ENCODE data around the gene ATP8A2. TPM values are rescaled to one million over a fixed set of nuclear protein-coding genes. Genes with fewer than 3 reads are reported as not detected.

The ATP8A2 gene
- total RNA-seq, 1 donor from 2014 or later = 1.3 TPM

DNA sequence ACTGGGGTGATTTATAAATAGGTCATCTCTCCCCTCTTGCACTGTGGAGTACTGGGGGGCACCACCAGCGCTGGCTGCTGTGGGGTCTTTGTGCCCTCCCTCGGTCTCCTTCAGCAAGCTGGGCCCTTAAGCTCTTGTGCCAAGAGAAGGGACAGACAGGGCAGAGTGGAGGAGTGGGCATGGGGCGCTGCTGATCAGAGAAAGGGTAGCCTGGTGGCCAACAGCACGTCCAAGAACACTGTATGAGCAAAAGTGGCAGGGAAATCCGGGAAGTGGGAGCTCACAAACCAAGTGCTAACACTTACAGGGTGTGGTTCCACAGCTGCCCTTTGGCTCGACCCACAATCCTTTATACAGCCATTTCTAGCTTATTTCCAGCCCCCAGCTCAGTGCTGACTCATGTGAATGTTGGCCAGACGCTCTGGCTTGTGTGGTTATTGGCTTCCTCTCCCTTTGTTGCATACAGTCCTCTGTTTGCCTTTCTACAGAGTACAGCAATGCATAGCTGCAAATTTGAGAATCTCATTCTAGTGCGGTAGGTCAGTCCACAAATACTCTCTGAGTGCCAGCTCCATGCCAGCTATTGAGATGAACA is 381.3 kb downstream of the ATP8A2 start:
- Histone ChIP-seq H3K79me2 (ENCODE audit: insufficient read depth, low read length) (no peaks in the 10 kb centered on the region), H2AFZ (ENCODE audit: low read depth, low read length) (peak overlapping the region; percentile 70), H3K4me2 (ENCODE audit: low read length) (peak overlapping the region; percentile 71), H3K9me3 (ENCODE audit: insufficient read depth, low read depth, low read length) (no peaks in the 10 kb centered on the region), H3K27me3 (ENCODE audit: insufficient read depth, low read length) (no peaks in the 10 kb centered on the region), H3K27ac (ENCODE audit: low read depth, low read length) (peak overlapping the region; percentile 57), H3K4me1 (ENCODE audit: insufficient read depth, low read length) (peaks cover 25% of the 10 kb centered on the region), H3K9ac (ENCODE audit: low read length) (no peak overlapping the region), H3K4me3 (ENCODE audit: insufficient read depth, low read depth, low read length) (no peak overlapping the region), H4K20me1 (ENCODE audit: insufficient read depth, low read length) (no peaks in the 10 kb centered on the region), H3K36me3 (ENCODE audit: insufficient read depth, low read length) (no peaks in the 10 kb centered on the region)
- H3K4me3 Mint-ChIP-seq (ENCODE audit: unreplicated experiment) = no peak overlapping the region
- H3K4me1 Mint-ChIP-seq (ENCODE audit: low read depth, unreplicated experiment) = peaks cover 24% of the 10 kb centered on the region
- no peaks in the 10 kb centered on the region for H3K36me3 Mint-ChIP-seq (ENCODE audit: low read depth, unreplicated experiment)
- H3K27me3 Mint-ChIP-seq (ENCODE audit: low read depth, unreplicated experiment) = peaks cover 6% of the 10 kb centered on the region
- H3K27ac Mint-ChIP-seq (ENCODE audit: unreplicated experiment) = peak overlapping the region; percentile 83
- FAIRE-seq (peak; percentile 81), DNase-seq (ENCODE audit: low read depth) (peak; percentile 94)
- no peak for TF ChIP-seq EZH2 (IDR thresholded peaks at IDR 0.05; ENCODE audit: insufficient read depth, low read length)
- TF ChIP-seq, protein P1, sequence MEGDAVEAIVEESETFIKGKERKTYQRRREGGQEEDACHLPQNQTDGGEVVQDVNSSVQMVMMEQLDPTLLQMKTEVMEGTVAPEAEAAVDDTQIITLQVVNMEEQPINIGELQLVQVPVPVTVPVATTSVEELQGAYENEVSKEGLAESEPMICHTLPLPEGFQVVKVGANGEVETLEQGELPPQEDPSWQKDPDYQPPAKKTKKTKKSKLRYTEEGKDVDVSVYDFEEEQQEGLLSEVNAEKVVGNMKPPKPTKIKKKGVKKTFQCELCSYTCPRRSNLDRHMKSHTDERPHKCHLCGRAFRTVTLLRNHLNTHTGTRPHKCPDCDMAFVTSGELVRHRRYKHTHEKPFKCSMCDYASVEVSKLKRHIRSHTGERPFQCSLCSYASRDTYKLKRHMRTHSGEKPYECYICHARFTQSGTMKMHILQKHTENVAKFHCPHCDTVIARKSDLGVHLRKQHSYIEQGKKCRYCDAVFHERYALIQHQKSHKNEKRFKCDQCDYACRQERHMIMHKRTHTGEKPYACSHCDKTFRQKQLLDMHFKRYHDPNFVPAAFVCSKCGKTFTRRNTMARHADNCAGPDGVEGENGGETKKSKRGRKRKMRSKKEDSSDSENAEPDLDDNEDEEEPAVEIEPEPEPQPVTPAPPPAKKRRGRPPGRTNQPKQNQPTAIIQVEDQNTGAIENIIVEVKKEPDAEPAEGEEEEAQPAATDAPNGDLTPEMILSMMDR (IDR thresholded peaks at IDR 0.05; ENCODE audit: insufficient read depth, low read depth, low read length) = no peak
- no peaks in the 10 kb centered on the region for H3K9me3 Mint-ChIP-seq (ENCODE audit: unreplicated experiment)

DNA sequence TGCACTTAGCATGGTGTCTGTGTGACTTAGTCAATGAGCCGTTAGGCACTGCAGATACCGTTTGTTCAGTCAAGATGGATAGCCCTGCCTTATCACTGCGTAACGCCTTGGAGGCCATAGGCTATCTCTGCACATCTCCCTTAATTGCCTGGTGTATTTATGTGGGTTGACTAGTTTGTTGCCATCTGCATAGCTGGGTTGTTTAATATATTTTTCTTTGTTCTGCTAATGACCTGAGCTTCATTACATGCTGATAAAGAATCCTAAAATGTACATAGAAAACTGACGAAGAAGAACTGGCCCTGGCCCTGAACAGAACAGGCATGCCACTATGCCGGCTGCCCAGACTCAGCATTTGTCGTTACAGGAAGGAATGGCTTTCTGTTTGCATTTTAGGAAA is 382.2 kb downstream of the ATP8A2 start:
- peak overlapping the region; percentile 55 for H3K27ac ChIP-seq (ENCODE audit: low read depth, low read length)
- no peaks in the 10 kb centered on the region for H3K9me3 ChIP-seq (ENCODE audit: insufficient read depth, low read depth, low read length)
- no peak overlapping the region for H2AFZ ChIP-seq (ENCODE audit: low read depth, low read length)
- Mint-ChIP-seq H3K9me3 (ENCODE audit: unreplicated experiment) (no peaks in the 10 kb centered on the region), H3K27ac (ENCODE audit: unreplicated experiment) (no peak overlapping the region), H3K36me3 (ENCODE audit: low read depth, unreplicated experiment) (no peaks in the 10 kb centered on the region), H3K27me3 (ENCODE audit: low read depth, unreplicated experiment) (peaks cover 9% of the 10 kb centered on the region), H3K4me3 (ENCODE audit: unreplicated experiment) (no peak overlapping the region), H3K4me1 (ENCODE audit: low read depth, unreplicated experiment) (peaks cover 24% of the 10 kb centered on the region)
- H3K4me2 ChIP-seq (ENCODE audit: low read length) = peak overlapping the region; percentile 71
- FAIRE-seq (no peak), DNase-seq (ENCODE audit: low read depth) (peak; percentile 56)
- H3K36me3 ChIP-seq (ENCODE audit: insufficient read depth, low read length) = no peaks in the 10 kb centered on the region
- no peak overlapping the region for H3K4me3 ChIP-seq (ENCODE audit: insufficient read depth, low read depth, low read length)
- H3K4me1 ChIP-seq (ENCODE audit: insufficient read depth, low read length) = peaks cover 25% of the 10 kb centered on the region
- H3K9ac ChIP-seq (ENCODE audit: low read length) = no peak overlapping the region
- no peaks in the 10 kb centered on the region for H3K27me3 ChIP-seq (ENCODE audit: insufficient read depth, low read length)
- no peak for TF ChIP-seq EZH2 (IDR thresholded peaks at IDR 0.05; ENCODE audit: insufficient read depth, low read length)
- TF ChIP-seq, protein P1 (IDR thresholded peaks at IDR 0.05; ENCODE audit: insufficient read depth, low read depth, low read length) = no peak
- H4K20me1 ChIP-seq (ENCODE audit: insufficient read depth, low read length) = no peaks in the 10 kb centered on the region
- H3K79me2 ChIP-seq (ENCODE audit: insufficient read depth, low read length) = no peaks in the 10 kb centered on the region

DNA sequence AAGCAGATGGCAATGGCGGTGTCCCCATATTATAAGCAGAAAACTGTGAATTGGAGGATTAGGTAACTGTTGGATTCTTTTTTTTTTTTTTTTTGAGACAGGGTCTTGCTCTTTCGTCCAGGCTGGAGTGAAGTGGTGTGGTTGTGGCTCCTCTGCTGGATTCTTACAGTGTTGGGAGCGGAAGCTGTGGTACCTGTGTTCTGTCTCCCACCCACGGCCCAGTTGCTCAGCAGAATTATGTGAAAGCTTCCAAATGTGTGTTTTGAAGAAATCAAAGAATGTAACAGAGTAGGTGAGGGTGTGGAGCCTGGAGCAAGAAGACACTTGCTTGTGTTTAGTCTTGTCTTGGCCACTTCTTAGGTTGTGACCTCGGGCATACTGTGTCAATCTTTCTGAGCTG is 384.5 kb downstream of the ATP8A2 start:
- TF ChIP-seq, protein P1 (IDR thresholded peaks at IDR 0.05; ENCODE audit: insufficient read depth, low read depth, low read length) = no peak
- TF ChIP-seq EZH2 (IDR thresholded peaks at IDR 0.05; ENCODE audit: insufficient read depth, low read length) = no peak
- Histone ChIP-seq H3K27me3 (ENCODE audit: insufficient read depth, low read length) (no peaks in the 10 kb centered on the region), H3K4me2 (ENCODE audit: low read length) (no peak overlapping the region), H3K4me3 (ENCODE audit: insufficient read depth, low read depth, low read length) (no peak overlapping the region), H2AFZ (ENCODE audit: low read depth, low read length) (no peak overlapping the region), H3K36me3 (ENCODE audit: insufficient read depth, low read length) (no peaks in the 10 kb centered on the region), H4K20me1 (ENCODE audit: insufficient read depth, low read length) (no peaks in the 10 kb centered on the region), H3K27ac (ENCODE audit: low read depth, low read length) (no peak overlapping the region), H3K9me3 (ENCODE audit: insufficient read depth, low read depth, low read length) (no peaks in the 10 kb centered on the region), H3K79me2 (ENCODE audit: insufficient read depth, low read length) (no peaks in the 10 kb centered on the region), H3K4me1 (ENCODE audit: insufficient read depth, low read length) (peaks cover 25% of the 10 kb centered on the region), H3K9ac (ENCODE audit: low read length) (no peak overlapping the region)
- Mint-ChIP-seq H3K4me3 (ENCODE audit: unreplicated experiment) (no peak overlapping the region), H3K4me1 (ENCODE audit: low read depth, unreplicated experiment) (peaks cover 24% of the 10 kb centered on the region), H3K27me3 (ENCODE audit: low read depth, unreplicated experiment) (peaks cover 10% of the 10 kb centered on the region), H3K9me3 (ENCODE audit: unreplicated experiment) (no peaks in the 10 kb centered on the region), H3K36me3 (ENCODE audit: low read depth, unreplicated experiment) (no peaks in the 10 kb centered on the region), H3K27ac (ENCODE audit: unreplicated experiment) (no peak overlapping the region)
- no peak for FAIRE-seq
- DNase-seq (ENCODE audit: low read depth) = no peak

All from astrocyte (in vitro differentiated cells and primary cell).